T47D (cell line): ENCODE measurements around the gene SIGLEC10.
"Not testable (repeated sequence)": the region's sequence is repeated elsewhere in the genome, so short reads cannot be mapped to it uniquely, and the experiment has no call there.

ENCODE experiments used
- DNase-seq, 2 experiments: peaks; one replicate each; pipeline versions ENCODE4 v3.0.0 to v3.0.0-alpha.2; 2011 to 2012; ENCODE audit warnings: low read depth in 1 of 2, low spot score in 1 of 2
- JUND ChIP-seq: IDR thresholded peaks from 2 replicates; pipeline ENCODE4 v1.6.1; 2012; ENCODE audit warnings: low read depth
- in situ Hi-C: cut with HindIII; loops from 2 replicates; pipeline ENCODE4 v1.10.0; 2016; ENCODE audit warnings: low sequenced_read_pairs, low pct_unique_long_range_greater_than_20kb

SIGLEC10 gene

GRCh38 chr19:51430221-51430620, 12.8 kb upstream of the SIGLEC10 start:
- no peak for DNase-seq
- in situ Hi-C loops = no loop called here
- no peak for TF ChIP-seq JUND

DNA sequence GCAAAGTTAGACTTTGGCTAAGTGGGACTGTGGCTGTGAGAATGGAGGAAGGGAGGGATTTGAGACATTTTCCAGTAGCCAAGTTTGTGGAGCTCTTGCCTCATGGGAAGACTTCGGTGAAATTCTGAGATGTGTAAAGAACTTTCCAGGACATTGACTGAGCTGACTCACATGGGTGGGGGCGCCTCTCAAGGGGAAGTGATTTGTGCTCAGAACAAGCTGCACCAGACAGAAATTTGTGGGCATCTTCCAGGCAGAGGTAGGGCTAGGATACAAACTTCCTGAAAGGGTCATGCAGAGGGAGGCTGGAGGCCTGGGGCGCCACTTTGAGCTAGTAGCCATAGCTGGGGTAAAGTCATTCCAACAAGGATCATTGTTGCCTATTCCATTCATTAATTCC, 9.8 kb upstream of the SIGLEC10 start:
- DNase-seq = no peak
- in situ Hi-C loops = no loop called here
- TF ChIP-seq JUND = no peak

DNA sequence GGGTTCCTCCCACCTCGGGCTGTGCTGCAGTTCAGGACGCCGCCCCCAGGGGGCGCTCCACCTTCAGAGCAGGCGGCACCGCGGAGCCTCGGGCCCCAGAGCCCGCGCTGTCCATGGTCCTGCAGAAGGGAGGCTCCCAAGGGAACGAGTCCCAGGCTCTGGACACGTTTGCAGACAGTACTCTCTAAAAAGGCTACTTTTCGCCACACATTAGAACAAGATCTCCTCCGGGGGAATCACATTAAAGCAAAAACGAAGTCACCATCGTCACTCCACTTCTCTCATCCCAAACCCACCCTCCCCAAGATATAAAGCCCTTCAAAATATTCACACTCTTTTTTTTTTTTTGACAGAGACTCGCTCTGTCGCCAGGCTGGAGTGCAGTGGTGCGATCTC, 4.6 kb upstream of the SIGLEC10 start:
- peak; percentile 46 to 86 for DNase-seq
- no peak for TF ChIP-seq JUND
- in situ Hi-C loops = no loop called here

DNA sequence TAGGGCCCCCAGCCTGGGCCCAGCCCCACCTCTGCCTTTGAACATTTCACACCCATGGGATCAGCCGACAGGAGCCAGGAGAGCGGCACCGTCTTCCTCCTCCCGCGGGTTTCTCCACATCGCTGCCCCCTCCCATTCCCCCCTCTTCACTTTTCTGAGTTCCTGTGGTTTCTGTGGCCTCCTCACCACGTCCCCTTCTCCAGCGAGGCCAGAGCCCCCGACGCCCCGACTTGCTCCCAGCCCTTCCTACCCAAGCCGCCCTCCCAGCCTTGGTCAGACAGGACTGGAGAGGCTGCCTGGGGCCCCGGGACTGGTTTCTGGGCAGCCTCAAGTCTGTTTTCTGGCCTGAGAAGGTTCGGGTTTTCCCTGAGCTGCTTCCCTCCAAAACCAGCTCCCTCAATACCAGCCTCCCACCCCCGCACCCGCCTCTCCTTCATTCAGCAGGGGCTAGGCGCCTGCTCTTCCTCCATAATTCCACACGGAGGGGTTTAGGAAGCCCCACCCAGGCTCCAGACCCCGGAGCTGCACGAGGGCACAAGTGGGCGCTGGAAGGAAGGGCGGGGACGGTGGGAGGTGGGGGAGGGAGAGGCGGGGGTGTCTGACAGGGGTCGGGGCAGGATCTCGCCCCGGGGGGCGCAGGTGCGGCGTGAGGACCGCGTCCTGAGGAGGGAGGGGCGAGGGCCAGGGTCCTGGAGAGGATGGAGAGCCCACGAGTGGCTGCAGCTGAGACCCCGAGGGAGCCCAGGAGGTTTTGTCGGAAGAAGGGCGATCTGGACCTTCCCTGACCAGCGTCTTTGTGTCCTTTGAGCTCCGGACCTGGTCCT, 4.0 kb upstream of the SIGLEC10 start:
- in situ Hi-C loops = no loop called here
- no peak for TF ChIP-seq JUND
- no peak for DNase-seq

DNA sequence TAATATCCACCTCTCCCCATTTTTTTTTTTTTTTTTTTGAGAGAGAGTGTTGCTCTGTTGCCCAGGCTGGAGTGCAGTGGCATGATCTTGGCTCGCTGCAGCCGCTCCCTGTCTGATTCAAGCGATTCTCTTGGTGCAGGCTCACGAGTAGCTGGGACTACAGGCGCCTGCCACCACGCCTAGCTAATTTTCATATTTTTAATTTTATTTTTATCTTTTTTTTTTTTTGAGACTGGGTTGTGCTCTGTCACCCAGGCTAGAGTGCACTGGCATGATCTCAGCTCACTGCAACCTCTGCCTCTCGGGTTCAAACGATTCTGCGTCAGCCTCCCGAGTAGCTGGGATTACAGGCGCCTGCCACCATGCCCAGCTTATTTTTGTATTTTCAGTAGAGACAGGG, 3.1 kb upstream of the SIGLEC10 start:
- in situ Hi-C loops, DNase-seq: not testable (repeated sequence)

- no peak for DNase-seq
- in situ Hi-C loops = no loop called here
- TF ChIP-seq JUND = no peak
Observed at GRCh38 chr19:51418707-51419106, 1.3 kb upstream of the SIGLEC10 start.

- TF ChIP-seq JUND = no peak
- no peak for DNase-seq
- in situ Hi-C loops = no loop called here
Observed at GRCh38 chr19:51417810-51418157, 342 bp upstream of the SIGLEC10 start.

DNA sequence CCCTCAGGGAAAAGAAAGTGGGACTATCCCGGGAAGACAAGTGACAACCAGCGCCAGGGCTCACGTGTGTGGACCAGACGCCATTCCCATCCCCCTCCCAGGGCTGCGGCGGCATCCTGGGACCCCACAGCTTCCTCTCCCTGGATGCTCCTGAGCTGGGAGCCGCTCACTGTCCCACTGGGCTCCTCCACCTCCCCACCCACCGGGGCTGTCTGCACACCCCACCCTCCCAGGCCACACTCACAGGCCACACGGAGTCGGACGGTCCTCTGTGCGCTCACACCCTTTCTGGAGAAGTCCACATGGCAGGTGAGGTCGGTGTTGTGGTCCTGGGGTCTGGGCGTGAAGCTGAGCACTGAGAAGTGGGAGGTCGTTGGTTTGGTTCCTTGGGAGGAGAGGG, 1.0 kb downstream of the SIGLEC10 start:
- DNase-seq, in situ Hi-C loops: not testable (repeated sequence)

- in situ Hi-C loops = no loop called here
- DNase-seq = no peak
- no peak for TF ChIP-seq JUND
Observed at GRCh38 chr19:51415187-51415586, 2.3 kb downstream of the SIGLEC10 start.

GRCh38 chr19:51410950-51411748, 6.3 kb downstream of the SIGLEC10 start:
- DNase-seq = no peak
- in situ Hi-C loops = no loop called here
- TF ChIP-seq JUND = no peak

DNA sequence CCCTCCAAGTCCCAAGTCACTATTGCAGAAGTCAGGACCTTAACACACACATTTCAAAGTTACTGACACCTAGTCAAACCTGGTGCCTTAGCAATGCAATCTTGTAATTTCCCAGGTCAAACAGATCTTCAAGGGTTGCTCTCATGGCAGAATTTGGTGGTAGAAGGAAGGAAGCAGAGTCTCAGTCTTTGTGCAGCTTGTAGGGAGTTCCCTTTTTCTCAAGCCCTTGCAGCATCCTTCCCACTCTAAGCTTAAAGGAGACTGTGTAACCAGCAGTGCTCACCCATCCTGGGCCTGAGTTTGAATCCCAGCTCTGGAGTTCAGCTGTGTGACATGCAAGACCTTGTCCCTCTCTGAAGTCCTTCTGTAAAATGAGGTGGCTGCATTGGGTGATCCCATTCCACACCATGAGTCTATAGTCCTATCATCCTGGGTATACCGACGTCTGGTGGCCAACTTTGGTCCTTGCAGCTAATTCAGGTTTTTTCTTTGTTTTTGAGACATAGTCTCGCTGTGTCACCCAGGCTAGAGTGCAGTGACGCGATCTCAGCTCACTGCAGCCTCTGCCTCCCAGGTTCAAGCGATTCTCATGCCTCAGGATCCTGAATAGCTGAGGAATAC, 9.8 kb downstream of the SIGLEC10 start:
- in situ Hi-C loops = no loop called here
- TF ChIP-seq JUND = no peak
- DNase-seq = peak in 1 of 2 experiments; percentile 55

DNA sequence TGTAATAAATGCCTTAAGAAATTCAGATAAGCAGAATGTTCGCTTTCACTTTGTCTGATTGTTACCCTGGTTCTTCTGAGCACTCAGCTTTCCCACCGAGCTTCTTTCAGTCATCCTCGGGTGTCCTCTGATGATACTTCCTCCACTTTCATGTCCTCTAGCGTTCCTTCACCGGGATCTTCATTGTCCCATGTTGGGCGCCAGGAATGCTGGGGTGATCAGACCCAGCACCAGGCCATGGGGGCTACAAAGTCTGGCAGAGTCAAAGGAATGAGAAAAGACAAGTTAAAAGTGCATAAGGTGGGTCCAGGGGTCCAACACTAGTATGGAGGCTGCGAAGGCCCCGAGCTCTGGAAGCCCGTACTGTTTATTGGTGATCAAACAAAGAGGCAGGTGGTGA, 15.3 kb downstream of the SIGLEC10 start:
- in situ Hi-C loops = no loop called here
- no peak for DNase-seq
- no peak for TF ChIP-seq JUND

DNA sequence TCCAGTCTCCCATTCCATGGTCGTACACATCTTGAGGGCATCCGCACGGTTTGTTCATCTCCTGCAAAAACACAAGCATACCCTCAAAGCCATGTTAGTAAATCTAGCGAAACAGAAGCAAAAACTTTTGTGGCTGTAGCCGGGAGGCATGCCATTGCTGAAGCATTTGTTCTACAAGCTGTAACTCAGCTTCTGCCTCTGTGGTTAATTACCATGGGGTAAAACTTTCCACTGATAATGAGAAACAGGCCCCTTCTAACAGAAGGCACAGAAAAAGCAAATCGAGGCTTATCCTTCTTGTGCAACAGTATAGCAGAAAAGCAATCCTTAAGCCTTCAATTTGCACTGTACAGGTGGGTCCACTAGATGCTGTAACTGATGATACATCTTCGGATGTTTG, 17.5 kb downstream of the SIGLEC10 start:
- in situ Hi-C loops = not testable (repeated sequence)

More for the DNA sequence above, 17.5 kb downstream of the SIGLEC10 start:
- not testable (repeated sequence) for DNase-seq
